GM12865 (cell line): ENCODE data around the gene RASD2.

Experiments used
- DNase-seq: peaks from one replicate; pipeline ENCODE4 v3.0.0; 2010; ENCODE audit warnings: low read depth
- H3K4me3 ChIP-seq: 2 replicates; pipeline ENCODE4 v1.5.1; 2011; ENCODE audit warnings: mild to moderate bottlenecking, low read depth, low read length, control low read depth
- CTCF ChIP-seq: IDR thresholded peaks from 2 replicates; pipeline ENCODE4 v1.5.1; 2011; ENCODE audit warnings: low read length, control low read depth, low read depth, inconsistent platforms; ENCODE audit not compliant: insufficient read depth; ENCODE audit errors: missing control alignments

RASD2 gene

GRCh38 chr22:35542157-35542938 lies 1.7 kb downstream of the RASD2 start:
- TF ChIP-seq CTCF: no peak
- DNase-seq: no peak
- no peak overlapping the region for H3K4me3 ChIP-seq

- no peak for DNase-seq
- no peak overlapping the region for H3K4me3 ChIP-seq
- no peak for TF ChIP-seq CTCF
Measured at GRCh38 chr22:35542939-35543516, 2.4 kb downstream of the RASD2 start.

- no peak overlapping the region for H3K4me3 ChIP-seq
- no peak for DNase-seq
- no peak for TF ChIP-seq CTCF
Measured at GRCh38 chr22:35543702-35544101, 3.1 kb downstream of the RASD2 start.

GRCh38 chr22:35544189-35544588 lies 3.6 kb downstream of the RASD2 start:
- TF ChIP-seq CTCF: no peak
- DNase-seq: no peak
- H3K4me3 ChIP-seq: no peak overlapping the region

GRCh38 chr22:35544827-35545226 lies 4.2 kb downstream of the RASD2 start:
- DNase-seq: no peak
- no peak overlapping the region for H3K4me3 ChIP-seq
- TF ChIP-seq CTCF: no peak

- TF ChIP-seq CTCF: no peak
- no peak for DNase-seq
- no peak overlapping the region for H3K4me3 ChIP-seq
Measured at GRCh38 chr22:35546886-35547285, 6.3 kb downstream of the RASD2 start.

- DNase-seq: no peak
- no peak overlapping the region for H3K4me3 ChIP-seq
- no peak for TF ChIP-seq CTCF
Measured at GRCh38 chr22:35547987-35548721, 7.5 kb downstream of the RASD2 start.
